Thyroid gland (tissue), 4 donors: ENCODE data around the gene HOXC4.

ENCODE experiments used
- CTCF ChIP-seq, 6 experiments: fragments of 200-600 bp in 3 of 6; fragments of 450-650 bp in 3 of 6; sonication (generic) in 3 of 6; IDR thresholded peaks; one replicate each; pipeline ENCODE4 v1.5.1; 2016 to 2019; ENCODE audit warnings: antibody characterized with exemption in 6 of 6, mild to moderate bottlenecking in 2 of 6, inconsistent platforms in 1 of 6, moderate library complexity in 1 of 6
- POLR2A ChIP-seq, 2 donors: fragments of 450-650 bp; IDR thresholded peaks; one replicate each; pipeline ENCODE4 v1.6.1; 2017; ENCODE audit warnings: antibody characterized with exemption in 2 of 2, mild to moderate bottlenecking in 2 of 2, moderate library complexity in 1 of 2

- TF ChIP-seq CTCF (IDR thresholded peaks at IDR 0.05): no peak
- no peak for TF ChIP-seq POLR2A (IDR thresholded peaks at IDR 0.05)
Observed at GRCh38 chr12:54019091-54019811, 34.4 kb upstream of the HOXC4 start.
